AG04449 (cell line): Measurements from ENCODE around the gene GPRASP2.

Experiments used
- CTCF ChIA-PET: fragments of 350-600 bp; formaldehyde crosslinking; extraction: SDS; loops from one replicate; lab custom pipeline; 2021; ENCODE audit warnings: antibody characterized with exemption; lab: Yijun Ruan, JAX
- POLR2A ChIA-PET: fragments of 400-600, 350-600 bp; formaldehyde crosslinking; extraction: SDS; loops from one replicate; lab custom pipeline; 2020; ENCODE audit warnings: antibody characterized with exemption, inconsistent platforms; lab: Yijun Ruan, JAX
- DNase-seq: peaks from one replicate; pipeline ENCODE4 v3.0.0-alpha.2; 2010; ENCODE audit warnings: low read depth, low spot score
- H3K4me3 ChIP-seq: 2 replicates; pipeline ENCODE4 v1.5.1; 2011; ENCODE audit warnings: low read depth, mild to moderate bottlenecking, control low read depth, low read length
- TF ChIP-seq, protein P1 (sequence below): IDR thresholded peaks from one replicate; pipeline ENCODE4 v1.5.1; 2011; ENCODE audit warnings: mild to moderate bottlenecking, moderate library complexity, low read length, control low read depth, inconsistent platforms; ENCODE audit not compliant: insufficient read depth; ENCODE audit errors: missing control alignments

GPRASP2 gene

DNA sequence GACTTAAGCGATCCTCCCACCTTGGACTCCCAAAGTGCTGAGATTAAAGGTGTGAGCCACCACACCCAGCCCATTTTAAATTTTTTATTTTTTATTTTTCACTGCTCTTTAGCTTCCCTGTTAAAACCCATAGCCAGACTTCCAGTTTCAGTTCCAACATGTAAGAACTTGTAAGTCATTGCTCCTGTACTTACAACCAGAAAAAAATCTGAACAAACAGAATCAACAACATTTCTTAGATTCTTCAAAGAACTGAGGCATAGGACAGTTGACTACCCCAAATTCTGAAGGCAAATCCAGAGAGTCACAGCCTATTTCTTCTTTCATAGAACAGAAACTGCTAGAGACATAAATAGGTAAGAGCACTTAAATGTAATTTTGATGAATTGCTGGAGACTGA, 16.4 kb downstream of the GPRASP2 start:
- ChIA-PET CTCF (no interaction called here), POLR2A (no interaction called here)
- no peak overlapping the region for H3K4me3 ChIP-seq
- TF ChIP-seq, protein P1, sequence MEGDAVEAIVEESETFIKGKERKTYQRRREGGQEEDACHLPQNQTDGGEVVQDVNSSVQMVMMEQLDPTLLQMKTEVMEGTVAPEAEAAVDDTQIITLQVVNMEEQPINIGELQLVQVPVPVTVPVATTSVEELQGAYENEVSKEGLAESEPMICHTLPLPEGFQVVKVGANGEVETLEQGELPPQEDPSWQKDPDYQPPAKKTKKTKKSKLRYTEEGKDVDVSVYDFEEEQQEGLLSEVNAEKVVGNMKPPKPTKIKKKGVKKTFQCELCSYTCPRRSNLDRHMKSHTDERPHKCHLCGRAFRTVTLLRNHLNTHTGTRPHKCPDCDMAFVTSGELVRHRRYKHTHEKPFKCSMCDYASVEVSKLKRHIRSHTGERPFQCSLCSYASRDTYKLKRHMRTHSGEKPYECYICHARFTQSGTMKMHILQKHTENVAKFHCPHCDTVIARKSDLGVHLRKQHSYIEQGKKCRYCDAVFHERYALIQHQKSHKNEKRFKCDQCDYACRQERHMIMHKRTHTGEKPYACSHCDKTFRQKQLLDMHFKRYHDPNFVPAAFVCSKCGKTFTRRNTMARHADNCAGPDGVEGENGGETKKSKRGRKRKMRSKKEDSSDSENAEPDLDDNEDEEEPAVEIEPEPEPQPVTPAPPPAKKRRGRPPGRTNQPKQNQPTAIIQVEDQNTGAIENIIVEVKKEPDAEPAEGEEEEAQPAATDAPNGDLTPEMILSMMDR = no peak
- DNase-seq = no peak

DNA sequence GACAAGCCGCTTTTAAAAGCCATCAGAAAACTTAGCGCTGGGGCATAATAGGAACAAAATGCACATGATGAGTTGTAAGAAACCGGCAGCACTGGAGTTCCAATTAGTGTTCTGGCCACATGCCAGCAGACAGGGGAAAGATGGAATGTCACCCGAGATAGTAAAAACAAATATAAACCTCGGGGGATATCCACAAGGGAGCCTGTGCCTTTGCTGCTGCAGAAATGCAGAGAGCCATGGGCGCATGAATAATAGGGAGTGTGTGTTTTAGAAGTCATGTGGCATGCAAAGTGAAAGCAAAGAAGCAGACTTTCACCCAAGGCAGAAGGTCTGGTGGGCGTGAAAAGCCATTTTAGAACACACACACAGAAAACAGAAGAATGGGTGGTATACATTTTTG, 27.4 kb downstream of the GPRASP2 start:
- ChIA-PET CTCF (no interaction called here), POLR2A (no interaction called here)
- no peak for DNase-seq
- TF ChIP-seq, protein P1 = no peak
- H3K4me3 ChIP-seq = no peak overlapping the region

DNA sequence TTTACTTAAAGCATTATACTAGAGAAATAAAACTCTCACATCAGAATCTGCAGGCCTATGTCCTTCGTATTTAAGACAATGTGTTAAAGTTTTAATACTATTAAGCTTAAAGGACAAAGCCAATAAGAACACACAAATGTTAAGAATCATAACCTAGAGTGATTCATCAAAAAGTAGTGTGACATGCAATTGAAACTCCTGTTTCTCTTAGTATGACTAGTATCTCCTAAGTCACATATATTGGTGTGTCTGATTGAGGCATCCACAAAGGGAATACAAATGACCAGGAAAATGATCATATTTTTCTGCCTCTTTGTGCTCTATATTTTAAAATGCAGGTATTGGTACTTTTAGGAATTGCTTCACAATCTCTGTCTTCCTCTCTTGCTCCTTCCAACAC, 32.1 kb downstream of the GPRASP2 start:
- no peak for DNase-seq
- ChIA-PET POLR2A (no interaction called here), CTCF (no interaction called here)
- TF ChIP-seq, protein P1 = no peak
- H3K4me3 ChIP-seq = no peak overlapping the region

DNA sequence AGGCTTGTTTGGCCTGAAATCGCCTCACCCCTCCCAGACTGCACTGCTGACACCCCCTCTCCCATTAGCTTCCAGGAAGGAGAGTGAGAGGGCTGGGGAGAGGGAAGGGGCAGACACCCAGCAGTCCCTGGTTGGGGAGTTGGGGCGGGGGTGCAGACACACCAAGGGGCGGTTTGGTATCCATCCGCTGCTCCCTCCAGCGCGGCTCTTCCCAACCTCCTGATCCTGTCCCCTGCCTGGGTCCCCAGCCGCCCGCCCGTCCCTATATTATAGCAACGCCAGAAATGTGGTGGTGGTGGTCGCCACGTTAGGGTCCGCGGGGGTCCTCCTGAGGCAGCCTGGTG, 33.2 kb downstream of the GPRASP2 start:
- CTCF ChIA-PET = interaction anchor here (0.6 kb wide), 1 partner anchor 14 kb away, joined by 3 read pairs; no protein-coding TSS in a partner anchor

DNA sequence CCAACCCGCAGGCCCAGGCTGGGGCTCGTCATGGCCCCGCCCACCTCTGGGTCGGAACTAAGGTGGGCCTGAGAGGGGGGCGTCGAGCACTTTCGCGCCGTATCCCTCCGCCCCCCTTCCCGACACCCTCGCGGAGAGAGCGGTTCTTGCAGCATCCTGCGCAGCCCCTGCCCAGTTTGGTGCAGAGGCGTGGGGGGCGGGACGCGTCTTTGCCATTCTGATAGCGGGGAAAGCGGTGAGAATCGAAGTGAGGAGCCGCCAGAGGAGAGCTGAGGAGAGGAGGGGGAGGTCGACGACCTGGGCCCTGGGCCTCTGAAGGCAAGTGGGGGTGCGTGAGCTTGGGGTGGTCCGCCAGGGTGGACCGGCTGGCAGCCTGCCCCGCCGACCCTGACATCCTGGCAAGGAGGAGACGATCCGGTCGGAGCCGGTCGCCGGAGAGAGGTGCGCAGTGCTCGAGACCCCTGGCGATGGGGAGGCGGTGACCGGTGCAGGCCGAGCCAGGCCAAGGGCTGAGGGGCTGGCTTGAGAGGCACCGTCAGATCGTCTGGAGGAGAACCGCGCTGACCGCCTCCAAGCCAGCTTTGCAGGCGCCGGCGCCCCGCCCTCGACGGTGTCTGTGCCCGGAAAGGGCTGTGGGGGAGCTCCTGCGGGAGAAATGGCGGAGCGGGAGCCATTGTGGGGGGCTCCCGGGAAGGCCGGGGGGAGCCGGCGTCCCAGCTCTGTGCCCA, 33.8 kb downstream of the GPRASP2 start:
- TF ChIP-seq, protein P1 = no peak
- no peak for DNase-seq
- H3K4me3 ChIP-seq = peak overlapping the region; percentile 61
- CTCF ChIA-PET = no interaction called here
- POLR2A ChIA-PET = no interaction called here

More for the DNA sequence above, 33.2 kb downstream of the GPRASP2 start:
- POLR2A ChIA-PET = no interaction called here
- DNase-seq = no peak
- H3K4me3 ChIP-seq = peak overlapping the region; percentile 61
- TF ChIP-seq, protein P1 = no peak

DNA sequence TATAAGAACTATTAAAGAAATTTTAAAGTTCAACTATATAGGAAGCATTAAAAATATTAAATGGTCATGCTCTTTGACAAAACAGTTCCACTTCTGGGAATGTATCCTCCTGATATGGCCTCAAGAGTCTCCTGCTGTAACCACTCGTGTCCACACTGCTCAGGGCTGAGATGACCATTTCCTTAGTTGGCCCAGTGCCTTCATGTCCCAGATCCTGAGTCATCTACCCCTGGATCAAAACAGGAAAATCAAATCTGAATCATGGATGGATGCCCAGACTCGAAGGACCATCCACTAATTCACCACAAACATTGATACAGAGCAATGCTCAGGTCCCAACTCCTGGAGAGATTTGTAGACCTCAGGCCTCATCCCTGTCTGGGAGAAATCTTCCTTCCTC, 53.0 kb downstream of the GPRASP2 start:
- DNase-seq = no peak
- TF ChIP-seq, protein P1 = no peak
- CTCF ChIA-PET = no interaction called here
- no peak overlapping the region for H3K4me3 ChIP-seq
- POLR2A ChIA-PET = no interaction called here
